Body of pancreas (tissue), 4 donors: ENCODE measurements around the gene ZSWIM1. TPM values are rescaled to one million over a fixed set of nuclear protein-coding genes. Genes with fewer than 3 reads are reported as not detected.

Source experiments
- ATAC-seq: fragments of 150-250 bp; one replicate; pipeline ENCODE4 v1.9.1; 2016
- DNase-seq, 4 donors: peaks; one replicate each; pipeline ENCODE4 v3.0.0-alpha.2; 2019
- H3K27ac ChIP-seq, 4 donors: fragments of 200-600 bp; sonication (generic); 1 replicate in 3 of 4; 2 replicates in 1 of 4; pipeline versions ENCODE4 v1.5.1 to v1.6.1; 2016 to 2019; ENCODE audit warnings: mild to moderate bottlenecking in 1 of 4, mixed read lengths in 1 of 4, moderate library complexity in 1 of 4
- H3K27me3 ChIP-seq, 2 donors: fragments of 200-600 bp; sonication (generic); one replicate each; pipeline ENCODE4 v1.6.0; 2016; ENCODE audit warnings: mild to moderate bottlenecking in 1 of 2
- H3K36me3 ChIP-seq, 2 donors: fragments of 200-600 bp; sonication (generic); replicated peaks in 1 of 2; 2 replicates each; pipeline ENCODE4 v1.5.1; 2016; ENCODE audit warnings: low read depth in 2 of 2; ENCODE audit not compliant: insufficient read depth in 1 of 2
- H3K4me1 ChIP-seq: fragments of 200-600 bp; sonication (generic); one replicate; pipeline ENCODE4 v1.6.0; 2016
- H3K4me3 ChIP-seq, 2 donors: fragments of 200-600 bp; sonication (generic); 1 replicate in 1 of 2; 2 replicates in 1 of 2; pipeline ENCODE4 v1.5.1; 2016 to 2019
- H3K9me3 ChIP-seq, 3 donors: fragments of 200-600 bp; sonication (generic); 1 replicate in 2 of 3; 2 replicates in 1 of 3; pipeline ENCODE4 v1.5.1; 2016
- CTCF ChIP-seq, 7 experiments: fragments of 450-650 bp in 4 of 7; fragments of 200-600 bp in 3 of 7; sonication (generic) in 3 of 7; IDR thresholded peaks; one replicate each; pipeline ENCODE4 v1.5.1; 2016 to 2019; ENCODE audit warnings: antibody characterized with exemption in 7 of 7
- POLR2A ChIP-seq, 3 donors: fragments of 450-650 bp; IDR thresholded peaks; one replicate each; pipeline ENCODE4 v1.6.1; 2016; ENCODE audit warnings: antibody characterized with exemption in 3 of 3, mild to moderate bottlenecking in 2 of 3
- WGBS, 2 donors: methylation state at CpG; one replicate each; pipeline ENCODE4 v1.1.5; 2017; 5-methylcytosine and 5-hydroxymethylcytosine counted together
- intact Hi-C: fragments of 100-400 bp; cut with DNase I; formaldehyde crosslinking; loops from one replicate; pipeline ENCODE4 v1.15.1; 2023
- total RNA-seq, 2 donors: library from RNA; depleted of rRNA; stranded (reverse); fragments of >200 nt; gene quantifications; one replicate each; pipeline ENCODE4 v1.1.0, GENCODE V29; 2016

Gene ZSWIM1
- total RNA-seq, 2 donors from 2014 or later, result 5.2 to 7.6 TPM

- Histone ChIP-seq H3K36me3 (peaks cover 0 to 15% of the 10 kb centered on the region in 2 donors), H3K9me3 (no peaks in the 10 kb centered on the region), H3K27me3 (no peaks in the 10 kb centered on the region), H3K27ac (no peak overlapping the region), H3K4me1 (peaks cover 28% of the 10 kb centered on the region), H3K4me3 (no peak overlapping the region)
- ATAC-seq (no peak), DNase-seq (no peak)
- intact Hi-C loops, result loop anchor here (10.0 kb wide), 1 partner anchor 70 kb away; no protein-coding TSS in a partner anchor
- WGBS, 2 donors, result 69 to 87% methylated on average over 5 to 12 of the region's 12 CpGs
- TF ChIP-seq CTCF (IDR thresholded peaks at IDR 0.05) (no peak), POLR2A (IDR thresholded peaks at IDR 0.05) (no peak)
These were observed 13.8 kb downstream of the ZSWIM1 start for GRCh38 chr20:45894797-45895196.

GRCh38 chr20:45896641-45897161, 15.7 kb downstream of the ZSWIM1 start:
- DNase-seq, result no peak
- Histone ChIP-seq H3K9me3 (no peaks in the 10 kb centered on the region), H3K27me3 (no peaks in the 10 kb centered on the region), H3K4me1 (peaks cover 15% of the 10 kb centered on the region), H3K36me3 (peaks cover 0 to 17% of the 10 kb centered on the region in 2 donors), H3K4me3 (no peak overlapping the region), H3K27ac (no peak overlapping the region)
- ATAC-seq, result no peak
- TF ChIP-seq CTCF (IDR thresholded peaks at IDR 0.05) (no peak), POLR2A (IDR thresholded peaks at IDR 0.05) (no peak)
- WGBS, 2 donors, result 96 to 100% methylated on average over 3 to 14 of the region's 14 CpGs
- intact Hi-C loops, result loop anchor here (10.0 kb wide), 1 partner anchor 68 kb away; no protein-coding TSS in a partner anchor

- no peak overlapping the region for H3K27ac ChIP-seq
- intact Hi-C loops, result loop anchor here (10.0 kb wide), 1 partner anchor 68 kb away; no protein-coding TSS in a partner anchor
- H3K27me3 ChIP-seq, result no peaks in the 10 kb centered on the region
- H3K4me1 ChIP-seq, result peaks cover 9% of the 10 kb centered on the region
- no peak for DNase-seq
- no peak for ATAC-seq
- H3K4me3 ChIP-seq, result no peak overlapping the region
- TF ChIP-seq POLR2A (IDR thresholded peaks at IDR 0.05), result no peak
- no peak for TF ChIP-seq CTCF (IDR thresholded peaks at IDR 0.05)
- H3K36me3 ChIP-seq, result peaks cover 0 to 21% of the 10 kb centered on the region in 2 donors
- 69 to 72% methylated on average over 2 of the region's 2 CpGs for WGBS, 2 donors
- no peaks in the 10 kb centered on the region for H3K9me3 ChIP-seq
These were observed 16.3 kb downstream of the ZSWIM1 start for GRCh38 chr20:45897289-45897688.

GRCh38 chr20:45897692-45898091, 16.7 kb downstream of the ZSWIM1 start:
- intact Hi-C loops, result loop anchor here (10.0 kb wide), 1 partner anchor 67 kb away; no protein-coding TSS in a partner anchor
- ATAC-seq (no peak), DNase-seq (no peak)
- Histone ChIP-seq H3K27me3 (no peaks in the 10 kb centered on the region), H3K36me3 (peaks cover 0 to 21% of the 10 kb centered on the region in 2 donors), H3K4me1 (peaks cover 5% of the 10 kb centered on the region), H3K27ac (no peak overlapping the region), H3K4me3 (no peak overlapping the region), H3K9me3 (no peaks in the 10 kb centered on the region)
- TF ChIP-seq POLR2A (IDR thresholded peaks at IDR 0.05) (no peak), CTCF (IDR thresholded peaks at IDR 0.05) (no peak)
- WGBS, 2 donors, result 90 to 94% methylated on average over 7 of the region's 7 CpGs

- Histone ChIP-seq H3K4me3 (no peak overlapping the region), H3K27ac (no peak overlapping the region), H3K4me1 (no peaks in the 10 kb centered on the region), H3K36me3 (peaks cover 0 to 21% of the 10 kb centered on the region in 2 donors), H3K27me3 (no peaks in the 10 kb centered on the region), H3K9me3 (no peaks in the 10 kb centered on the region)
- 90 to 91% methylated on average over 11 of the region's 12 CpGs for WGBS, 2 donors
- TF ChIP-seq CTCF (IDR thresholded peaks at IDR 0.05) (no peak), POLR2A (IDR thresholded peaks at IDR 0.05) (no peak)
- intact Hi-C loops, result loop anchor here (10.0 kb wide), 1 partner anchor 67 kb away; no protein-coding TSS in a partner anchor
- no peak for DNase-seq
- ATAC-seq, result no peak
These were observed 17.3 kb downstream of the ZSWIM1 start for GRCh38 chr20:45898285-45898684.
